Astrocyte (in vitro differentiated cells and primary cell): ENCODE data around the gene PRICKLE1. TPM values are rescaled to one million over a fixed set of nuclear protein-coding genes. Genes with fewer than 3 reads are reported as not detected.

ENCODE experiments used
- DNase-seq: peaks from one replicate; pipeline ENCODE4 v3.0.0-alpha.2; 2010; ENCODE audit warnings: low read depth
- FAIRE-seq: peaks from 2 replicates; lab custom pipeline; 2011; peaks lifted over from hg19 to GRCh38; lab: Jason Lieb, UNC
- H2AFZ ChIP-seq: 2 replicates; pipeline ENCODE4 v1.6.0; 2012; ENCODE audit warnings: low read depth, low read length, inconsistent platforms
- H3K27ac ChIP-seq: 2 replicates; pipeline ENCODE4 v1.5.1; 2011; ENCODE audit warnings: low read depth, low read length, inconsistent platforms
- H3K27me3 ChIP-seq: 2 replicates; pipeline ENCODE4 v1.6.0; 2011; ENCODE audit warnings: low read length, inconsistent platforms; ENCODE audit not compliant: insufficient read depth
- H3K36me3 ChIP-seq: 2 replicates; pipeline ENCODE4 v1.5.1; 2011; ENCODE audit warnings: low read length, inconsistent platforms; ENCODE audit not compliant: insufficient read depth
- H3K4me1 ChIP-seq: 2 replicates; pipeline ENCODE4 v1.5.1; 2011; ENCODE audit warnings: low read length, inconsistent platforms; ENCODE audit not compliant: insufficient read depth
- H3K4me2 ChIP-seq: 2 replicates; pipeline ENCODE4 v1.6.0; 2012; ENCODE audit warnings: low read length, inconsistent platforms
- H3K4me3 ChIP-seq: 2 replicates; pipeline ENCODE4 v1.5.1; 2011; ENCODE audit warnings: low read depth, mild to moderate bottlenecking, low read length, inconsistent platforms; ENCODE audit not compliant: insufficient read depth
- H3K79me2 ChIP-seq: 2 replicates; pipeline ENCODE4 v1.6.0; 2012; ENCODE audit warnings: mild to moderate bottlenecking, low read length, inconsistent platforms; ENCODE audit not compliant: insufficient read depth
- H3K9ac ChIP-seq: 2 replicates; pipeline ENCODE4 v1.6.0; 2012; ENCODE audit warnings: mild to moderate bottlenecking, low read length, inconsistent platforms
- H3K9me3 ChIP-seq: 2 replicates; pipeline ENCODE4 v1.5.1; 2012; ENCODE audit warnings: low read depth, mild to moderate bottlenecking, low read length, inconsistent platforms; ENCODE audit not compliant: insufficient read depth
- H4K20me1 ChIP-seq: 2 replicates; pipeline ENCODE4 v1.6.0; 2012; ENCODE audit warnings: low read length, inconsistent platforms; ENCODE audit not compliant: insufficient read depth
- H3K27ac Mint-ChIP-seq: one replicate; pipeline ENCODE4 v1.8.0; 2021; ENCODE audit warnings: mild to moderate bottlenecking, mixed read lengths; ENCODE audit not compliant: unreplicated experiment
- H3K27me3 Mint-ChIP-seq: one replicate; pipeline ENCODE4 v1.8.0; 2021; ENCODE audit warnings: low read depth, mixed read lengths; ENCODE audit not compliant: unreplicated experiment
- H3K36me3 Mint-ChIP-seq: one replicate; pipeline ENCODE4 v1.8.0; 2021; ENCODE audit warnings: low read depth, mixed read lengths; ENCODE audit not compliant: unreplicated experiment
- H3K4me1 Mint-ChIP-seq: one replicate; pipeline ENCODE4 v1.8.0; 2021; ENCODE audit warnings: low read depth, mixed read lengths; ENCODE audit not compliant: unreplicated experiment
- H3K4me3 Mint-ChIP-seq: one replicate; pipeline ENCODE4 v1.8.0; 2021; ENCODE audit warnings: mild to moderate bottlenecking, moderate library complexity, mixed read lengths; ENCODE audit not compliant: unreplicated experiment
- H3K9me3 Mint-ChIP-seq: one replicate; pipeline ENCODE4 v1.8.0; 2021; ENCODE audit warnings: mild to moderate bottlenecking, mixed read lengths; ENCODE audit not compliant: unreplicated experiment
- EZH2 ChIP-seq: IDR thresholded peaks from 2 replicates; pipeline ENCODE4 v1.6.1; 2012; ENCODE audit warnings: mild to moderate bottlenecking, low read length, inconsistent platforms; ENCODE audit not compliant: insufficient read depth
- total RNA-seq: library from RNA; stranded (reverse); gene quantifications from 2 replicates; pipeline ENCODE4 v1.2.1, GENCODE V29; 2021
- TF ChIP-seq, protein P1 (sequence below): IDR thresholded peaks from 2 replicates; pipeline ENCODE4 v1.5.1; 2011; ENCODE audit warnings: low read depth, mild to moderate bottlenecking, inconsistent platforms, low read length, moderate library complexity; ENCODE audit not compliant: insufficient read depth

The PRICKLE1 gene
- total RNA-seq, 1 donor from 2014 or later, result 34.9 TPM

DNA sequence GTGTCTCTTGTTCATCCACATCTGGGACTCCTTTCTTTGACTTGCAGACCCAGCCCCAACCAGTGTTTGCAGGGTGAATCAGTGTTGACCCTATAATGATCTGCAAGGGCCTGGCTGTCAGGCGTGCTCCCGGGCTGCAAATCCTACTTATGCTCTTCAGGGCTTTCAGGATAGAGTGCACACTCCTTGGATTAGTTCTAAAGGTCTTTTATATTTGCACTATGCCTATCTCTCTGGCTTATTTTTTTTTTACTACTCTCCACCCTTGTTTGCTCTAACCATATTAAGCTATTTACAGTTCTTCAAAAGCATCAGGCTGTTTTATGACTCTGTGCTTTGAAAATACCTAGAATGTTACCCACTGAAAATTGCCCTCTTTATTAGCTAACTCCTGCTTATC is 4.3 kb upstream of the PRICKLE1 start:
- no peak overlapping the region for H3K4me3 Mint-ChIP-seq
- Histone ChIP-seq H3K4me1 (peaks cover 10% of the 10 kb centered on the region), H3K4me3 (no peak overlapping the region), H2AFZ (no peak overlapping the region), H3K36me3 (no peaks in the 10 kb centered on the region), H3K27me3 (no peaks in the 10 kb centered on the region), H3K9ac (no peak overlapping the region), H3K27ac (no peak overlapping the region), H4K20me1 (peaks cover 3% of the 10 kb centered on the region), H3K9me3 (no peaks in the 10 kb centered on the region), H3K4me2 (no peak overlapping the region), H3K79me2 (peaks cover 13% of the 10 kb centered on the region)
- peaks cover 21% of the 10 kb centered on the region for H3K27me3 Mint-ChIP-seq
- no peak for FAIRE-seq
- DNase-seq, result no peak
- TF ChIP-seq, protein P1, sequence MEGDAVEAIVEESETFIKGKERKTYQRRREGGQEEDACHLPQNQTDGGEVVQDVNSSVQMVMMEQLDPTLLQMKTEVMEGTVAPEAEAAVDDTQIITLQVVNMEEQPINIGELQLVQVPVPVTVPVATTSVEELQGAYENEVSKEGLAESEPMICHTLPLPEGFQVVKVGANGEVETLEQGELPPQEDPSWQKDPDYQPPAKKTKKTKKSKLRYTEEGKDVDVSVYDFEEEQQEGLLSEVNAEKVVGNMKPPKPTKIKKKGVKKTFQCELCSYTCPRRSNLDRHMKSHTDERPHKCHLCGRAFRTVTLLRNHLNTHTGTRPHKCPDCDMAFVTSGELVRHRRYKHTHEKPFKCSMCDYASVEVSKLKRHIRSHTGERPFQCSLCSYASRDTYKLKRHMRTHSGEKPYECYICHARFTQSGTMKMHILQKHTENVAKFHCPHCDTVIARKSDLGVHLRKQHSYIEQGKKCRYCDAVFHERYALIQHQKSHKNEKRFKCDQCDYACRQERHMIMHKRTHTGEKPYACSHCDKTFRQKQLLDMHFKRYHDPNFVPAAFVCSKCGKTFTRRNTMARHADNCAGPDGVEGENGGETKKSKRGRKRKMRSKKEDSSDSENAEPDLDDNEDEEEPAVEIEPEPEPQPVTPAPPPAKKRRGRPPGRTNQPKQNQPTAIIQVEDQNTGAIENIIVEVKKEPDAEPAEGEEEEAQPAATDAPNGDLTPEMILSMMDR, result no peak
- TF ChIP-seq EZH2, result no peak
- H3K36me3 Mint-ChIP-seq, result no peaks in the 10 kb centered on the region
- no peak overlapping the region for H3K27ac Mint-ChIP-seq
- no peaks in the 10 kb centered on the region for H3K9me3 Mint-ChIP-seq
- peaks cover 7% of the 10 kb centered on the region for H3K4me1 Mint-ChIP-seq

DNA sequence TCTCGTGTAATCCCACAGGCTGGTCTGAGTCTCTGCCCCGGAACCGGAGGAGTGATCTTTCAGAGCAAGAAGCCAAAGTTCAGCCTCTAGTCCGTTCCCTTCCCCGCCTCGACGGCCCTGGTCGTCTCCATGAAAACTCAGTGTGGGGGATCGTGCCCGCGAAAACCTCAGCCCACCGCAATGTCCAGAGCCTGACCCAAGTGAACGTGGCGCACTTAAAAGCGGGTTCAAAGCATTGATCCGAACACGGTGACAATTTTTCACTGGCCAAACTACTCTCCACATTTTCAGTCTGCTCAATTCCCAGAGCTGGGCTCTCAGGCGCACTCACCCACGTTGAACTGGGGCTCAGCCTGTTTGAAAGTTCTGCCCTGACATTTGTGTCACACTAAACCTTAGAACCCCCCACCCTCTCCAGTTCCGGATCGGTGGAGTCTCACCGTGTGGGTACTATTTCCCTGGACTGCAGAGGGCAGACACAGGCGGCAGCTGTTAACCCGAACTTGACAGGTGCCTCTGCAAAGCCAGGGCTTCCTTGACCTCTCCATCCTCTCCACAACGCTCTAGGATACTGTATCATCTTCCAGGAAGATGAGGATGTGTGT is 886 bp upstream of the PRICKLE1 start:
- Histone ChIP-seq H3K36me3 (no peaks in the 10 kb centered on the region), H4K20me1 (peaks cover 30% of the 10 kb centered on the region), H3K79me2 (peaks cover 47% of the 10 kb centered on the region), H2AFZ (peak overlapping the region; percentile 82), H3K27ac (peak overlapping the region; percentile 65), H3K9me3 (no peaks in the 10 kb centered on the region), H3K27me3 (no peaks in the 10 kb centered on the region), H3K9ac (peak overlapping the region; percentile 95), H3K4me1 (peaks cover 22% of the 10 kb centered on the region), H3K4me3 (peak overlapping the region; percentile 84), H3K4me2 (peak overlapping the region; percentile 88)
- TF ChIP-seq, protein P1, result no peak
- no peak for TF ChIP-seq EZH2
- Mint-ChIP-seq H3K9me3 (no peaks in the 10 kb centered on the region), H3K27ac (peak overlapping the region; percentile 75), H3K4me3 (peak overlapping the region; percentile 88), H3K36me3 (peaks cover 1% of the 10 kb centered on the region), H3K27me3 (peaks cover 16% of the 10 kb centered on the region), H3K4me1 (peaks cover 11% of the 10 kb centered on the region)
- FAIRE-seq (no peak), DNase-seq (no peak)
